HG03139 (cell line): ENCODE results near the gene LRCH1.

Experiments
- ATAC-seq: cut with Tn5 transposase; IDR thresholded peaks from one replicate; pipeline ENCODE4 v1.9.1; 2021; ENCODE audit not compliant: unreplicated experiment

The LRCH1 gene

DNA sequence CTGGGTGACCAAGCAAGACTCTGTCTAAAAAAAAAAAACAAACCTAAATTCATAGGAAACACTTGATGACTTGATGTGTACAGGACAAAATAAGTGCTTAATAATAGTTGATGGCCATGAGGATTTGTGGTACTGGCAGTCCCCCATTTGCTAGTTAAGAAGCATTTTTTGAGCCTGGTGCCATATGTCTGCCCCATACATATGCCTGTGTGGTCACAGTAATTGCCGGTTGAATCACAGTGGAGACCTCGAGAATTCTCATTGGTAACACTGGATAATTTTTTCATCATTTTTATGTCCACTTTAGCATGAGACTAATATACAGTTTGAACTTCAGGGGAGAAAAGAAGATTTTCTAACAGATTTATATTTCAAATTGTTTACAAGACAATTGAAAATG is 79.2 kb downstream of the LRCH1 start:
- ATAC-seq: no peak

DNA sequence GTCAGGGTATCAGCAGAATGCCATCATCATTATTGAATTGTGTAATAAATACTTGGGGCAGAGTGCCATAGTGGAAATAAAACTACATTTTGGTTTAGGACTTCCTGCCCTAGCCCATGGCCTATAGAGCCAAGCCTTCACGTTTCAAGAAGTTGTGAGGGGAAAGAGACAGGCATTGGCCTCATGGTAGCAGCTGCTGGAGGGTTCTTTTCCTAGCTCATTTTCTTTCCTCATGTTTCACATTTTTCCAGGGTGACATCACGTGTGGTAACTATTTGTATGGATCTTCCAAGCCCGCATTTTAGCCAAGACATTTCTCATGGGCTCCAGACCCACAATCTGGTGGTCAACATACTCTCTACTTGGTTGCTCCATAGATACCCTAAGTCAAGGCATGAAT is 80.4 kb downstream of the LRCH1 start:
- no peak for ATAC-seq

DNA sequence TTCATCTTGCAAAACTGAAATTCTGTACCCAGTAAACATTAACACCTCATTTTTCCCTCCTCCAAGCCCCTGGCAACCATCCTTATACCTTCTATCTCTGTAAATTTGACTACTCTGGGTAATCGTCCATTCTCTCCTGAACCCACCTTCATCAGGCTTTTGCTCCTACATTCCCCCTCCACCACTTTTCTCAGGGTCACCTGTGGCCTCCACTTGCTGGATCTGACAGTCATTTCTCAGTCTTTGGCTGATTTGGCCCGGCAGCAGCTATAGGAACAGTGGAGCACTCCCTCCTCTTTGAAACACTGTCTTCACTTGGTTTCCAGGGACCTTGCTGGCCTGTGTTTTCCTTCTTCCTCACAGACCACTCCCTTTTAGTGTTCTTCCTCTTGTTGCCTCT is 83.5 kb downstream of the LRCH1 start:
- no peak for ATAC-seq

DNA sequence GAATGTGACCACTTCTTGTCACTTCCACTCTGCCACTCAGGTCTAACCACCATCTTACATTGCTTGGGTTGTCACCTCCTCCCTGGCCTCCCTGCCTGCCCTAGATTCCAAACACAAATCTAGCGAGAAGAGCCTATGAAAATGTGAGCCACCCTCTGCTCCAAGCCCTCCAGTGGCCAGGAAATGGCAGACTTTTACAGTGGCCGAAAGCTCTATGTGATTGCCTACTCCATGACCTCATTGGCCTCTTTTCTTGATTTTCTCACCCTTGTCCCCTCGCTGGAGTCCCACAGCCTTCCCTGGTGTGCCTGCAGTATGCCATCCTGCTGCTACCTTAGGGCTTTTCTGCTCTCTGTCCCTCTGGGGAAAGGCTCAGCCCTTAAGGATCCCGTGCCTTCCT is 84.2 kb downstream of the LRCH1 start:
- no peak for ATAC-seq

- ATAC-seq: no peak
Observed at GRCh38 chr13:46638262-46638661, 85.3 kb downstream of the LRCH1 start.

DNA sequence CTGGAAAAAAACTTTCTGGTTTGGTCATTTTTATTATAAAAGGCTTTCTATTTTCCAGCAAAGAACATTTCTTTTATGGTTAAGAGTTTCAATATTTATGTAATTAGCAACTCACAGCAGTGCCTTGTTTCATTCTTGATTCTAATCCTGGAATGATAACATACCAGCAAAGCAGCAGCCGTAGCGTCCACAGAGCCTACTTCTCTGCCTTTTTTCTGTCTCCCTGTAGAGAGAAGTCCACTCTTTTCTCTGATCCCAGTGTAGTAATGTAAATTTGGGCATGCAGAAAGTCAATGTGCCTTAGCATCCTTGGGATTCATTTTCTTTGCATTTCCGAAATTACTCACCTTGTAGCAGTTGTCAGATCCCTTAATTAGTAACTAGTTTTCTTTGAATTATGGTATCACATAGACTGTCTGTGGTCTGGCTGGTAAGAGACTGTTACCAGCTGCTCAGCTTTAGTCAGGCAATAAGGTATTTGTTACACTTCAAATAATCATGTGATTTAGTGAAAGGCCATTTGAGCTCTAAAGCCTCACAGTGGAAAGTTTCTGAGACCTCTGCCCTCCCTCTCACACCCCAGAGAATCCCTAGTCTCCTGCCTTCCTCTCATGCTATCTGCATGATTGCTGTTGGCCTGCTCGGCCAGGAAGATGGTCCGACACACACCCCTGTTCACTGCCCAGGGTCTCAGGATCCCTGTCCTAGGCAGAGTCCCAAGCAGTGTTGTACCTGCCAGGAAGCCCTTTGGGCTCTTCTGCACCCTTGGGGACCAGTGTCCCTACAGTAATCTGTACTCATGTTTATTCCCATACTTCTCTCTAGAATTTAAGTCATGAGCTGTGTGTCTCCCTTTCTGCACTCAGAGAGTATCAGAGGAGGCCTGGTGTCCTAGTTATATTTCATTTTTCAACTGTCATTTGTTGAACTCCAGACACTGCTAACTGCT is 86.3 kb downstream of the LRCH1 start:
- ATAC-seq: peak; percentile 88

DNA sequence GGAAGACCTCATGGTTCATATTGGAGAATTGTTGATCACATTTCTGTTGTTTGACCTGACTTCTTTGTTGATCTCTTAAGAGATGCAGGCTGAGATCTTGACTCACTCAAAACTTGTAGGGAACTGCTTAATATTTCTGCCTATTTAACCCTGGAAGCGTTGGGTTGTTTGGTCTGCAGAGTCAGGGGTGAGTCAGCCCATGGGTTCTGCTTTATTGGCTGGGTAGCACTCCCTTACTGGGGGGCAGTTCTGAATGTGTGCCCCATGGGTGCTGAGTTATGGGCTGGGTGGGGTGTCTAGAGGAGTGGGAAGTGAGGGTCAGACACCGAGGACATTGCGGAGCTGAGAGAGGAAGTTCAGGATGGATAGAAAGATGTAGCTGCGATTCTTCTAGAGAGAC is 87.9 kb downstream of the LRCH1 start:
- no peak for ATAC-seq

GRCh38 chr13:46641274-46642081 is 88.5 kb downstream of the LRCH1 start:
- no peak for ATAC-seq

DNA sequence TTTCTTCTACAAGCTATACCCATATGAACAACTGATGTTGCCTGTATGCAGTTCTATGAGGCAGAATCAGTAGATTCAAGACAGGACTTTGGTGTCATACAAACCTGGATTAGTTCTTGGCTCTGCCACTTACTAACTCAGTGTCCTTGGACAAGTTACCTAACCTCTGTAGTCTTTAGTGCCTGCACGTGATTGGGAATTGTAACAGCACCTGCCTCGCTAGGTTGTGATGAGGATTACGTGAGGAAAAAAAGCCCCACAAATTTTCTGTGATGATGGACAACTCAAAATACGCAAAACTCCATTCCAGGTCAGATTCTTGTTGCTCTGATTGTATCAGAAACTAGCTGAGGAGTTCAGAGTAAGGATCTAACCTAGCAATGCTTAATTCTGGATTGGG is 89.3 kb downstream of the LRCH1 start:
- ATAC-seq: no peak

- ATAC-seq: no peak
Observed at GRCh38 chr13:46643165-46643777, 90.3 kb downstream of the LRCH1 start.

GRCh38 chr13:46644816-46645215 is 91.8 kb downstream of the LRCH1 start:
- no peak for ATAC-seq

GRCh38 chr13:46647512-46648065 is 94.6 kb downstream of the LRCH1 start:
- no peak for ATAC-seq

GRCh38 chr13:46648166-46648607 is 95.2 kb downstream of the LRCH1 start:
- ATAC-seq: peak; percentile 89

GRCh38 chr13:46649816-46650215 is 96.8 kb downstream of the LRCH1 start:
- ATAC-seq: no peak

DNA sequence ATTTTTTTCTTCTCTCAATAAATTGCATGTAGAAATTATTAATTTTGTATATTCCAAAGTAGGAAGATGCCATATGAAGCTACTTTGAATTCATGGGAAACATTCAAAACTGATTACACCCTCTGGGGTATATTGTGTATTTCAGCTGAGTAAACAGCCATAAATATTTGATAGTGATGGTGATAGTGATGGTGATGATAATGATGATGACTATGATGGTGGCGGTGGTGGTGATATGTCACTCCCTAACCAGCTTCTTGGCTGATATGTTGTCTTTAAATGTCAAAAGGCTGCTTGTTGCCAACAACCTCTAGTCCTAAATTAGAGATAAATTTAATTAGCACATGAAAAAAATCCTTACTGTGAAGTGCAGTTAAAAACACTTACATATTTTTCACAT is 102.0 kb downstream of the LRCH1 start:
- ATAC-seq: no peak

- no peak for ATAC-seq
Observed at GRCh38 chr13:46655377-46656180, 102.6 kb downstream of the LRCH1 start.

DNA sequence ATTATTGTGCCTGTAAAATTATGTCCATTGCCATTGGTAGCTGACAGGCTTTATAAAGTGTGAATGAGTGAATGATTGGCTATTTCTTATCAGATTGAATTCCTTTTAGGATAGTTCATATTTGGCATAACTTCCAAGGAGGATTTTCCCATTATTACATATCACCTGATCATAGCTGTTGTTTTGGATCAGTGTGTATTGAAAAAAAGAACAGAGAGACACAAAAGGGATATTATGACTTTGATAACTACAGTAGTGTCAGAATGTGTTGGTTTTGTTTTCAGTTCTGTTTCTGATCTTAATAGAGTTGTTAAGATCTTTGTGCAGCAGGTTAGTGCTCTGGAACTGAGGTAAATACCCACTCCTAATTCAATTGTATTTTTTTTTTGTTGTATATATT is 103.8 kb downstream of the LRCH1 start:
- ATAC-seq: peak; percentile 55

- no peak for ATAC-seq
Observed at GRCh38 chr13:46659413-46660065, 106.6 kb downstream of the LRCH1 start.

DNA sequence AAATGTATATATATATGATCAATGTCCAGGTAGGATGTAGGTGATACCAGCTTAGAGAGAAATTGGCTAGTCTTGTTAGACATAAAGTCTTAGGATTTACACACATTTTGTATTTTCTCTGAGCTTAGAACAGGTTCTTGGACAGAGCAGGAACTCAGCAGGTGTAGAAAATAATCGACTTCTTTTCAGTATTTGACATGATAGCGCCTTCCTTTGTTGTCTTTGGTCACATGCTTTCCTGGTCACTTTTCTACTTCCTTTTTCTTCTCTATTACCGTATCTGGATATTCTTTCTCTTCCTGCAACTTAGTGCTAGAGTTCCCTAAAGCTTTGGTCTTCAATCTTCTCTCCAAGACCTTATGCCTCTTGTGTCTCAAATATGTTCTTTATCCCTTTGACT is 107.4 kb downstream of the LRCH1 start:
- ATAC-seq: no peak

DNA sequence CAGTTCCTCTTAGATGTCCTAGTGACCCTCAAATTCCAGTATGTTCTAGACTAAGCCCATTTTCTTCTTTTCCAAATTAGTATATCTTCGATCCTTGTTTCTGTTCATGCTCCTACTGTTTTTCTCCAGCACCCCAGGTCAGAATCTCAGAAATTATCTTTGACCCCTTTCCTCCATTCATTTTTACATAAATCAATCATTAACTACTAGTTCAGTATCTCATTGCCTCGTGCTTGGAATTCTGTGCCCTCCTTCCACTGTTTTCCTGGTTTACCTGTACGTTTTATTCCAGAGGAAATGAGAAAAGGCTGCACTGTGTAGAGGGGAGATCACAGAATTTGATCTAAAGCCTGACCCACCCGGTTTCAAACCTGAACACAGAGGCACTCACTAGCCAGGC is 107.9 kb downstream of the LRCH1 start:
- ATAC-seq: no peak
